ENCODE measurements around the gene HAND2. TPM values are rescaled to one million over a fixed set of nuclear protein-coding genes. Genes with fewer than 3 reads are reported as not detected.

The HAND2 gene
- total and polyA plus RNA-seq, 2 experiments from 2014 or later = 0.15 TPM; not detected in 1

DNA sequence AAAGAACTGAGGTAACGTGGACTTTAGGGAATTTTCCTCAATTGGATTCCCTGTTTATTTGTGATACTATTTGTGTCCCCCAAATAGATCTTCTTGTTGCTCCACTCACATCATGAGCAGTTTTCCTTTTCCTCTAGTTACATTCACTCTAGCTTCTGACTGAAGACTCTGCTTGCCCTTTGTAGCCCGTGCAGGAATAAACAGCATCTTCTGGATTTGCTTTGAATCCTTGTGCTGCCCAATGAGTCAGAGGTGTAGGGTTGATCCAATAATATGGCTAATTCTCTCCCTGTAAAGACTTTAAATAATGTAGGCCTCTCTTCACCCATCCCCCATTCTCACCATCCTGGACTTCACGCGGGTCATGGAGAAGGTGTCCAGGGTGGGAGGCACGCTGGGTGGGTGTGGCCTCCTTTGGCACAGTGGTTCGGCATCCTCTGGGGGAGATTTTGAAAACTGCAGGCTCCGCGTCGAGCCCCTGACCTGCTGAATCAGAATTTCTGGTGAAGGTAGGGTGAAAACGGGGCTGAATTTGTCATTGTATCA, 9.0 kb downstream of the HAND2 start:
- Mint-ChIP-seq H3K36me3 (ENCODE audit: low read depth) (no peaks in the 10 kb centered on the region; the same call in 2 of the 3 replicates), H3K4me1 (peaks cover 67% of the 10 kb centered on the region), H3K27me3 (ENCODE audit: insufficient read depth, low read depth, poor library complexity) (peaks cover 100% of the 10 kb centered on the region), H3K9me3 (no peaks in the 10 kb centered on the region; the same call in 1 of the 3 replicates), H3K4me3 (no peak overlapping the region; the same call in 2 of the 3 replicates), H3K27ac (no peak overlapping the region)
- no peak for DNase-seq (ENCODE audit: low spot score)
- no peak for TF ChIP-seq ETS1 (IDR thresholded peaks at IDR 0.05)
- TF ChIP-seq EZH2 (IDR thresholded peaks at IDR 0.05; ENCODE audit: low read depth, unreplicated experiment) = peak; percentile 64
- Histone ChIP-seq H3K4me2 (no peak overlapping the region), H4K20me1 (replicated peaks; ENCODE audit: insufficient read depth) (peaks cover 46% of the 10 kb centered on the region), H2AFZ (no peak overlapping the region), H3K4me1 (ENCODE audit: insufficient read depth) (peaks cover 75% of the 10 kb centered on the region), H3K79me2 (replicated peaks; ENCODE audit: insufficient read depth) (no peaks in the 10 kb centered on the region), H3K9me2 (ENCODE audit: insufficient read depth) (no peaks in the 10 kb centered on the region), H3F3A (replicated peaks; ENCODE audit: low read depth) (peaks cover 28% of the 10 kb centered on the region), H3K36me3 (ENCODE audit: insufficient read depth) (no peaks in the 10 kb centered on the region), H3K27me3 (ENCODE audit: insufficient read depth) (peaks cover 100% of the 10 kb centered on the region), H3K27ac (ENCODE audit: low read depth) (no peak overlapping the region), H3K4me3 (no peak overlapping the region; the same call in 1 of the 2 replicates)
- ATAC-seq = no peak

DNA sequence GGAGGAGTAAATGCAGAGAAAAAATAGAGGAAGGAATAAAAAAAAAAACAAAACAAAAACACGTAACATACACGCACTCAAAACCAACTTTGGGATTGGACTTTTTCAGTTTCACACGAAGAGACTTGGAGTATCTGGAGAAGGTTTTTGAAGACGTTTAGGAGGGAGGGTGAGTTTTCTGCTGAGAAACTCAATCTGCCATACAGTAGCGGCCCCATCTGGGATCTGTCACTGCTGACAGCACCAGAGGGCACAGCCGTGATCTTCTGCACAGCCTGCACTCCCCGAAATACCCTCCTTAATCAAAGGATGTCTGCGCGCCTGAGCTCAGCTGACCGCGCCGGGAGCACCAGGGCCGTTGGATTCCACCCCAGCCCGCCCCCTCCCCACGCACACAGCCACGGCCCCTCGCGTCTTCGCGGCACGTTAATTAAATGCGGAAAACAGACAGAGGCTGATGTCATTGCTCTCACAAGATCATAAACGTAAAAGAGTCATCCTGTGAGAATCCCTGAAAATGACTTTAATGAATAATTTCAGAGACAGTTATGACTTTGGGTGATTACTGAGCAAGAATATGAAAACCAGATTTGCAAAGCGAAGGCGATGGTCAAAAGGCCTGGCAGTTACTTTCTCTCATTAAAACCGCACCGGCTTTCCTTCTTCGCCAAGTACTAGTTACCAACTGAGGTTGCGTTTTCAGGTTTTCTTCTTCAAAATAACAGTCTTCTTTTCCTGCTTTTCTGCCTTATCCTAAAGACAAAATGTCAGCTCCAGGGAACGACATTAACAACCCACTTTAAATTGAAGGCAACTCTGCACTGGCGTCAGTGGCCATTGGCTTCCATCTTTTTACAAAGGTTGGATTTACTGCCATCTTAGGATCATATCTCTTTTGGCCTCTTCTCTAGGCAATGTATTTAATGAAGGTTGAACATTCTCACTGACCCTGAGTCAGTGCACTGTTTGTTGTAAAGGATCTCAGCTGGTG, 10.6 kb downstream of the HAND2 start:
- peaks cover 53% of the 10 kb centered on the region for H3K4me1 Mint-ChIP-seq
- H3K36me3 Mint-ChIP-seq (ENCODE audit: low read depth) = no peaks in the 10 kb centered on the region; the same call in 2 of the 3 replicates
- H3K27ac Mint-ChIP-seq = no peak overlapping the region
- peak overlapping the region; percentile 82 for H3K4me2 ChIP-seq
- peaks cover 100% of the 10 kb centered on the region for H3K27me3 ChIP-seq (ENCODE audit: insufficient read depth)
- peaks cover 47% of the 10 kb centered on the region for H4K20me1 ChIP-seq (replicated peaks; ENCODE audit: insufficient read depth)
- H3K4me3 Mint-ChIP-seq = peak overlapping the region; percentile 56; the same call in 2 of the 3 replicates
- no peaks in the 10 kb centered on the region for H3K79me2 ChIP-seq (replicated peaks; ENCODE audit: insufficient read depth)
- peak overlapping the region; percentile 53 for H3K4me3 ChIP-seq
- ATAC-seq = no peak
- TF ChIP-seq EZH2phosphoT487 (IDR thresholded peaks at IDR 0.05; ENCODE audit: unreplicated experiment) (peak; percentile 68), NANOG (IDR thresholded peaks at IDR 0.05; ENCODE audit: borderline replicate concordance) (no peak), ZNF331 (CRISPR knock-in tag; IDR thresholded peaks at IDR 0.05; ENCODE audit: low read depth) (no peak), EZH2 (IDR thresholded peaks at IDR 0.05; ENCODE audit: low read depth, unreplicated experiment) (peak; percentile 98), JUNB (IDR thresholded peaks at IDR 0.05; ENCODE audit: unreplicated experiment) (no peak)
- no peaks in the 10 kb centered on the region for H3K9me2 ChIP-seq (ENCODE audit: insufficient read depth)
- no peaks in the 10 kb centered on the region; the same call in 2 of the 3 replicates for H3K9me3 Mint-ChIP-seq
- peak; percentile 45 for DNase-seq (ENCODE audit: low spot score)
- H3K27me3 Mint-ChIP-seq (ENCODE audit: insufficient read depth, low read depth, poor library complexity) = peaks cover 100% of the 10 kb centered on the region
- no peaks in the 10 kb centered on the region for H3K36me3 ChIP-seq (ENCODE audit: insufficient read depth)
- no peak overlapping the region for H2AFZ ChIP-seq
- peaks cover 69% of the 10 kb centered on the region for H3K4me1 ChIP-seq (ENCODE audit: insufficient read depth)
- H3K27ac ChIP-seq (ENCODE audit: low read depth) = no peak overlapping the region
- H3F3A ChIP-seq (replicated peaks; ENCODE audit: low read depth) = peaks cover 31% of the 10 kb centered on the region

Data from GM23338 (cell line).